AG09309 (cell line): ENCODE results near the gene C9orf78.

ENCODE experiments used
- DNase-seq: peaks from one replicate; pipeline ENCODE4 v3.0.0-alpha.2; 2010; ENCODE audit warnings: low read depth
- H3K4me3 ChIP-seq: 2 replicates; pipeline ENCODE4 v1.5.1; 2011; ENCODE audit warnings: mild to moderate bottlenecking, low read depth, low read length, moderate library complexity; ENCODE audit not compliant: control insufficient read depth
- TF ChIP-seq, protein P1 (sequence below): IDR thresholded peaks from 2 replicates; pipeline ENCODE4 v1.5.1; 2011; ENCODE audit warnings: mild to moderate bottlenecking, low read depth, low read length, inconsistent platforms; ENCODE audit not compliant: insufficient read depth, control insufficient read depth; ENCODE audit errors: missing control alignments

Gene C9orf78

GRCh38 chr9:129840034-129840433 lies 5.0 kb upstream of the C9orf78 start:
- TF ChIP-seq, protein P1, sequence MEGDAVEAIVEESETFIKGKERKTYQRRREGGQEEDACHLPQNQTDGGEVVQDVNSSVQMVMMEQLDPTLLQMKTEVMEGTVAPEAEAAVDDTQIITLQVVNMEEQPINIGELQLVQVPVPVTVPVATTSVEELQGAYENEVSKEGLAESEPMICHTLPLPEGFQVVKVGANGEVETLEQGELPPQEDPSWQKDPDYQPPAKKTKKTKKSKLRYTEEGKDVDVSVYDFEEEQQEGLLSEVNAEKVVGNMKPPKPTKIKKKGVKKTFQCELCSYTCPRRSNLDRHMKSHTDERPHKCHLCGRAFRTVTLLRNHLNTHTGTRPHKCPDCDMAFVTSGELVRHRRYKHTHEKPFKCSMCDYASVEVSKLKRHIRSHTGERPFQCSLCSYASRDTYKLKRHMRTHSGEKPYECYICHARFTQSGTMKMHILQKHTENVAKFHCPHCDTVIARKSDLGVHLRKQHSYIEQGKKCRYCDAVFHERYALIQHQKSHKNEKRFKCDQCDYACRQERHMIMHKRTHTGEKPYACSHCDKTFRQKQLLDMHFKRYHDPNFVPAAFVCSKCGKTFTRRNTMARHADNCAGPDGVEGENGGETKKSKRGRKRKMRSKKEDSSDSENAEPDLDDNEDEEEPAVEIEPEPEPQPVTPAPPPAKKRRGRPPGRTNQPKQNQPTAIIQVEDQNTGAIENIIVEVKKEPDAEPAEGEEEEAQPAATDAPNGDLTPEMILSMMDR = no peak
- no peak overlapping the region for H3K4me3 ChIP-seq
- DNase-seq = no peak

DNA sequence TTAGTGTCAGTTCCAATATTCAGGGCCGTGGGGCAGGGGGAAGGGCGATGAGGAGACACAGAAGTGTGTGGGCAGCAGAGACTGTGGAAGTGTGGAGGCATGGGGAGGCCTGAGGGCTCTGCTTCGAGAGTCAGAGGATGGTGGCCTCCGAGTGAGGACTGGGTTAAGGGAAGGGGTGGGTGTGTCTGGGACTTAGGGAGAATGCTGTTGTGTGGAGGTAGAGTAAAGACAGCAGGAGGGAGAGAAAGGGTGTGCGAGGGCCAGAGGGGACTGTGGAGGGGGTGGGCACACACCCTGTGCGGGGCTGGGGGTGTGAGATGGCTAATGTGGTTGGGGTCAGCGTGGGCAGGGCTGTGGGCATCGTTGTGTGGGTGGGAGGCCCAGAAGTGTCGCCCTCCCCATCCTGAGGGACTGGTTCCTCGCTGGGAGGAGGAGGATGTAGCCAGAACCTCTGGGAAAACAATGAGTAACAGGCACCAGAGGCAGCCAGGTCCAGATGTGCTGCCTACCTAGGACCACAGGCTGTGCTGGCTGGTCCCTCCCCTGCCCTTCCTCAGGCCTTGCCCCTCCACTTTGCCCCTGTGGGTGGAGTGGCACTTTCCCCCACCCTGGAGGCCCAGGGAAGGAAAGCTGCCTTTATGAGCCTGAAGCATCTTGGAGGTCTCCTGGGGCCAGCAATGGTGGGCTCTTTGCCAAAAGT lies 4.4 kb upstream of the C9orf78 start:
- no peak for DNase-seq
- TF ChIP-seq, protein P1 = no peak
- H3K4me3 ChIP-seq = no peak overlapping the region

DNA sequence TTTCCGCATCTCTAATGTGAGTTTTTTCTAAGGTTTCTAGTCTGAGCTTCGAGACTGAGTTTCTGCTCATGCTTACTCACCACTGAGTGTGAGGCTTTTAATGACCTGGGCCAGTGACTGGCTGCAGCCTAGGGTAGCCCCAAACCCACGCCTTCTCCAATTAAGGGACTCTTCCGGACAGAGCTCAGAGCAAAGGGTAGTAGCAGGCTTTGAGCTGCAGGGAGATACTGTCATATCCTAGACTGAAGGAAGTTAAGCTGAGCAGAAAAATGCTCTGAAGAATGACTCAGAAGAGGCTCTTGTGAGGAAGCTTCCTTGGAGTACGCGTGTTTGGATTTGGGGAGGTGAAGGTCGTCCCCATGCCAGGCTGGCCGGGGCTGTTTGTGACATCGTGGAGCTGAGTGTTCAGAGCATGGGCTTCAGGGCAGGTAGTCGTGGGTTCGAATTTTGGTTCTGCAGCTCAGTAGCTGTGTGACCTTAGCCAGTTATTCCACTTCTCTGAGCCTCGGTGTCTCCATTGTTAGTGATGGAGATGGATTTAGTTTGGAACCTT lies 3.7 kb upstream of the C9orf78 start:
- peak; percentile 80 for DNase-seq
- no peak overlapping the region for H3K4me3 ChIP-seq
- TF ChIP-seq, protein P1 = no peak

DNA sequence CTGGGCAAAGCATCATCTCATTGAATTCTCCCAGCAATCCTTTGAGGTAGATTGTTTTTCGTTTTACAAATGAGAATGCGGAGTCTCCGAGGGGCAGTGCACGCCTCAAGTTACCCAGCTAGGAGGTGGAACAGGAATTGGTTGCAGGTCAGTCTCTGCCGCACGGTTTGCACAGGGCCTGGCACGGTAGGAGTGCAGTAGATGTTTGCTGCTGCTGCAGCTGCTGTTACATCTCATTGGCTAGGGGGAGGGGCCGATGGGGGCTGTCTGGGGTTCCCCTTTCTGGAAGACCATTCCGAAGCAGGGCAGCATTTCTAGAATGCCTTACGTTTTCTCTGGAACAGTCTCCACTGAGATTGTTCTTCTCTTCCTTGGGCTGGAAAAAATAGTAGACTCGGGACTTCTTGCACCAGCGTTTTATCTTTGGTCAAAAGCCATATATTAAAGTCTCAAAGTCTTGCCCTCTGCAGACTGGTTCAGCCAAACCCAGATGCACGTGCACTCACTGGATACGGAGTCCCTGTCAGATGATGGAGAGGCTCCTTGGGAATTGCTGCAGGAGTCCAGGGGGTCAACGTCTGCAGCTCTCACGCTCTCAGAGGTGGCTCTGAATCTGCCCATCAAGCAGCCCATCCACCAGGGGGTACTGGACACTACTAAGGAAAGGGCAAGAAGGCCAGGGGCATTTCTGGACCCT lies 1.4 kb upstream of the C9orf78 start:
- peak overlapping the region; percentile 76 for H3K4me3 ChIP-seq
- DNase-seq = no peak
- TF ChIP-seq, protein P1 = no peak

GRCh38 chr9:129835860-129836223 lies 767 bp upstream of the C9orf78 start:
- DNase-seq = no peak
- peak overlapping the region; percentile 76 for H3K4me3 ChIP-seq
- TF ChIP-seq, protein P1 = no peak

DNA sequence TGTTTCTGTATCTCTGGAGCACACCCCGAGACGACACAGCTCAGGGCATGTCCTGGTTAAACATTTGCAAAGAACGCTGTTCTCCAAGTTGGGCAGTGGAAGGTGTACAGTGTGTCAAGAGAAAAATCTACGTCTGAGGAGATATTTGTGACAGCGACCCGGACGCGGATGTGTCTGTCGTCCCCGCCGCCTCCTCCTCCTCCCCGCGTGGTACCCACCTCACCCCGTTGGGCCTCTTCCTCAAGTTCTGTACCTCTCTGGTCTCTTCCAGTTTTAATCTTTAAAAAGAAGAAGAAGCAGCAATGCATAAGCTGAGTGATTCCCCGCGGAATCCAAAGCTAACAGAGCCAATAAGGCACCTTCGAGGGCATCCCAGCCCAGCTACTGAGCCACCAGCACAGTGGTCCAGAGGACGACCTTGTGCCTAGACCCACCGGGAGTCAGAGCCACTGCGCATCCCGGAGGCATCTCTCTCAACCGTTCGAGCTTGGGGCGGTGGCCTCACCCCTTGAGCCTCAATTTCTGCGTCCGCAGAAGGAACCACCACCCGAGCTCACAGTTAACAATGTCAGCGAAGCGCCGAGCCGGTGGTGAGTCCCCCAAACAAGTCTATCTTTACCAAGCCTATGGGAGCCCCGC lies 467 bp downstream of the C9orf78 start:
- no peak for DNase-seq
- peak overlapping the region; percentile 52 for H3K4me3 ChIP-seq
- TF ChIP-seq, protein P1 = no peak
